Measurements from ENCODE around the gene MAN2B1. TPM values are rescaled to one million over a fixed set of nuclear protein-coding genes. Genes with fewer than 3 reads are reported as not detected.

Gene MAN2B1
- total and polyA plus RNA-seq, 2 of the 13 experiments (the other 11 are each of a cell fraction or from before 2014, with no cell fraction given): 23.6 to 23.8 TPM

DNA sequence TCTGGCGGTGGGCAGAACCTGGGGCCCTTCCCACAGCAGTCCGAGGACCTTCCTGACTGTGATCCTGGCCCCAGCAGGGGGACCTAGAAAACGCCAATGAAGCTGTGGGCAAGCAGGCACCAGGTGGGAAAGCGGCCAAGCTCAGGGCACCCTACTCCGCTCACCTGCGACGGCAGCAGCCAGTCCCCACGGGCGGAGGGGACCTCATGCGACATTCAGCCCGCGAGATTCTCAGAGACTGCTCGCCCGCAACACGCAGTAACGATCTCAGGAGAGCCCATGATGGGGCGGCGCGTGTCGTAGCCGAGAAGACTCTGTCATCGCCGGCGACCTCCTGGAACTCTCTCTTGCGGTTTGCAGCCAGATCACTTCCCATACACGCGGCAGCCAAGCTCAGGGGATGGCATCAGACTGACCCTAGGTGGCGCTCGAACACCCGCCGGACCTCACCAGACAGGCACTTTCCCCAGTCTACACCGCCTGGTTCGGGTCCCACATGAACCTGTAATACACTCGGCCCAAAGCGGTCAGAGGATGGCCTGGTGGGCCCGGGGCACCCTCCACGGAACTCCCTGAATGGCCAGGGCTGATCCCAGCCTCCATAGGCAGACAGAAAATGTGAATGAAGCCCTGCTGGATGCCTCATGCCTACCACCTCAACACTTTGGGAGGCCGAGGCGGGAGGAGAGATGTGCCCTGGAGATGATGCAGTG, 26.5 kb downstream of the MAN2B1 start (continued):
- no peak for TF ChIP-seq ZNF318 (CRISPR knock-in tag; IDR thresholded peaks at IDR 0.05)
- no peak for TF ChIP-seq TEAD2 (CRISPR knock-in tag; IDR thresholded peaks at IDR 0.05)
- TF ChIP-seq ZEB1 (IDR thresholded peaks at IDR 0.05; ENCODE audit: insufficient replicate concordance, low read depth): no peak
- TF ChIP-seq, protein P1, sequence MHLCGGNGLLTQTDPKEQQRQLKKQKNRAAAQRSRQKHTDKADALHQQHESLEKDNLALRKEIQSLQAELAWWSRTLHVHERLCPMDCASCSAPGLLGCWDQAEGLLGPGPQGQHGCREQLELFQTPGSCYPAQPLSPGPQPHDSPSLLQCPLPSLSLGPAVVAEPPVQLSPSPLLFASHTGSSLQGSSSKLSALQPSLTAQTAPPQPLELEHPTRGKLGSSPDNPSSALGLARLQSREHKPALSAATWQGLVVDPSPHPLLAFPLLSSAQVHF (CRISPR knock-in tag; IDR thresholded peaks at IDR 0.05): no peak
- TF ChIP-seq ZNF280D (CRISPR knock-in tag; IDR thresholded peaks at IDR 0.05): 0 out of 2 replicates have a peak, but pooled peaks have one; percentile 30
- no peak for TF ChIP-seq ZNF530 (CRISPR knock-in tag; IDR thresholded peaks at IDR 0.05; ENCODE audit: low read depth)
- no peak for TF ChIP-seq ZNF143 (CRISPR knock-in tag; IDR thresholded peaks at IDR 0.05)
- TF ChIP-seq PHF5A (CRISPR knock-in tag; IDR thresholded peaks at IDR 0.05; ENCODE audit: low read depth, unreplicated experiment): no peak
- TF ChIP-seq KDM4B (CRISPR knock-in tag; IDR thresholded peaks at IDR 0.05): no peak
- TF ChIP-seq, protein P2, sequence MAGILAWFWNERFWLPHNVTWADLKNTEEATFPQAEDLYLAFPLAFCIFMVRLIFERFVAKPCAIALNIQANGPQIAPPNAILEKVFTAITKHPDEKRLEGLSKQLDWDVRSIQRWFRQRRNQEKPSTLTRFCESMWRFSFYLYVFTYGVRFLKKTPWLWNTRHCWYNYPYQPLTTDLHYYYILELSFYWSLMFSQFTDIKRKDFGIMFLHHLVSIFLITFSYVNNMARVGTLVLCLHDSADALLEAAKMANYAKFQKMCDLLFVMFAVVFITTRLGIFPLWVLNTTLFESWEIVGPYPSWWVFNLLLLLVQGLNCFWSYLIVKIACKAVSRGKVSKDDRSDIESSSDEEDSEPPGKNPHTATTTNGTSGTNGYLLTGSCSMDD (CRISPR knock-in tag; IDR thresholded peaks at IDR 0.05): no peak
- TF ChIP-seq ZNF687 (CRISPR knock-in tag; IDR thresholded peaks at IDR 0.05): peak; percentile 90

All from HepG2 (cell line).